OCI-LY3 (cell line): Measurements from ENCODE around the gene GNAL.

Source experiments
- CTCF ChIP-seq: fragments of 200-600, 300-600 bp; sonication (generic); IDR thresholded peaks from 2 replicates; pipeline ENCODE4 v1.5.1; 2014; ENCODE audit warnings: antibody characterized with exemption, low read length, low read depth
- EZH2phosphoT487 ChIP-seq: fragments of 200-600 bp; shearing (Covaris generic); IDR thresholded peaks from 2 replicates; pipeline ENCODE4 v1.6.1; 2018; ENCODE audit warnings: antibody characterized with exemption, mixed run types, low read depth

- no peak for TF ChIP-seq CTCF
- no peak for TF ChIP-seq EZH2phosphoT487
Measured at GRCh38 chr18:11901826-11902438, 212.9 kb downstream of the GNAL start.
